HepG2 (cell line): Measurements from ENCODE around the gene TIMM44. TPM values are rescaled to one million over a fixed set of nuclear protein-coding genes. Genes with fewer than 3 reads are reported as not detected.

Experiments used
- ATAC-seq: fragments of 200-7000 bp; cut with Tn5 transposase; 3 replicates; pipeline ENCODE4 v1.9.1; 2020; ENCODE audit warnings: mild to moderate bottlenecking, moderate library complexity
- BruUV-seq: library from RNA; stranded (reverse); fragments of 400-500 nt; replicated peaks from 2 replicates; lab custom pipeline; 2021; lab: Mats Ljungman, UMichigan
- CTCF ChIA-PET: fragments of 300-600 bp; formaldehyde crosslinking; extraction: SDS; loops from one replicate; lab custom pipeline; 2021; ENCODE audit warnings: low total read pairs, inconsistent platforms, low intra/inter-chr PET ratio; lab: Yijun Ruan, JAX
- POLR2A ChIA-PET: fragments of 350-600 bp; sonication (Branson Sonifier 250); formaldehyde crosslinking; loops from one replicate; lab custom pipeline; 2020; ENCODE audit warnings: antibody characterized with exemption, inconsistent platforms; lab: Yijun Ruan, JAX
- DNase-seq: peaks from one replicate; pipeline ENCODE4 v3.0.0-alpha.2; 2015; ENCODE audit warnings: low spot score
- FAIRE-seq: peaks from 3 replicates; lab custom pipeline; 2011; peaks lifted over from hg19 to GRCh38; lab: Jason Lieb, UNC
- H2AFZ ChIP-seq: one replicate; pipeline ENCODE4 v1.6.1; 2011; ENCODE audit warnings: low read length, inconsistent platforms
- H3K27ac ChIP-seq: fragments of 300-600 bp; 3 replicates; pipeline ENCODE4 v1.8.0; 2011; ENCODE audit warnings: mixed run types, mild to moderate bottlenecking, mixed read lengths, low read length, inconsistent platforms; ENCODE audit not compliant: insufficient read depth; ENCODE audit errors: extremely low read length
- H3K27me3 ChIP-seq, 2 experiments: fragments of 200-600 bp in 1 of 2; 2 replicates in 1 of 2; 3 replicates in 1 of 2; pipeline versions ENCODE4 v1.6.0 to v1.8.0; 2011; ENCODE audit warnings: low read length in 2 of 2, mild to moderate bottlenecking in 2 of 2, moderate library complexity in 2 of 2, inconsistent platforms in 1 of 2; ENCODE audit not compliant: insufficient read depth in 2 of 2, control insufficient read depth in 1 of 2
- H3K36me3 ChIP-seq, 2 experiments: fragments of 200-600 bp in 1 of 2; replicated peaks in 1 of 2; 2 replicates in 1 of 2; 3 replicates in 1 of 2; pipeline versions ENCODE4 v1.5.1 to v1.8.0; 2011; ENCODE audit warnings: low read length in 2 of 2, inconsistent platforms in 1 of 2; ENCODE audit not compliant: insufficient read depth in 2 of 2, control insufficient read depth in 1 of 2
- H3K4me1 ChIP-seq: 2 replicates; pipeline ENCODE4 v1.5.1; 2012; ENCODE audit warnings: low read length, inconsistent platforms; ENCODE audit not compliant: insufficient read depth
- H3K4me2 ChIP-seq: 2 replicates; pipeline ENCODE4 v1.6.0; 2011; ENCODE audit warnings: low read depth, low read length, inconsistent platforms
- H3K4me3 ChIP-seq, 3 experiments: fragments of 200-600 bp in 1 of 3; sonication (generic), shearing (Covaris generic) in 1 of 3; replicated peaks in 1 of 3; 2 replicates each; pipeline ENCODE4 v1.5.1; 2011 to 2016; ENCODE audit warnings: low read length in 3 of 3, inconsistent platforms in 2 of 3, low read depth in 2 of 3, mild to moderate bottlenecking in 2 of 3, control low read depth in 1 of 3, mixed read lengths in 1 of 3; ENCODE audit not compliant: insufficient read depth in 1 of 3
- H3K79me2 ChIP-seq: one replicate; pipeline ENCODE4 v1.6.1; 2011; ENCODE audit warnings: low read length, inconsistent platforms; ENCODE audit not compliant: insufficient read depth
- H3K9ac ChIP-seq: 2 replicates; pipeline ENCODE4 v1.6.0; 2011; ENCODE audit warnings: mild to moderate bottlenecking, low read depth, low read length, inconsistent platforms; ENCODE audit not compliant: insufficient read depth
- H3K9me3 ChIP-seq: 2 replicates; pipeline ENCODE4 v1.5.1; 2012; ENCODE audit warnings: mild to moderate bottlenecking, low read length
- H4K20me1 ChIP-seq: 2 replicates; pipeline ENCODE4 v1.6.0; 2011; ENCODE audit warnings: inconsistent platforms, mild to moderate bottlenecking, low read length, moderate library complexity; ENCODE audit not compliant: insufficient read depth
- AGO2 ChIP-seq: fragments of 200-400 bp; formaldehyde crosslinking; optimal IDR thresholded peaks from 2 replicates; pipeline ENCODE3; 2017; ENCODE audit warnings: mild to moderate bottlenecking, low read depth, low read length, moderate library complexity
- ARID3A ChIP-seq: IDR thresholded peaks from 2 replicates; pipeline ENCODE4 v1.6.1; 2012; ENCODE audit warnings: low read depth, low read length, improper control_type of control experiment
- CBX5 ChIP-seq: sonication (generic); formaldehyde crosslinking; IDR thresholded peaks from 2 replicates; pipeline ENCODE4 v1.4.0; 2020; ENCODE audit warnings: missing genetic modification reagents, borderline replicate concordance
- ELF4 ChIP-seq: sonication (generic); formaldehyde crosslinking; IDR thresholded peaks from 2 replicates; pipeline ENCODE4 v1.5.0; 2020; ENCODE audit warnings: missing genetic modification reagents, mild to moderate bottlenecking, moderate library complexity, borderline replicate concordance
- EZH2 ChIP-seq: conservative IDR thresholded peaks from 2 replicates; pipeline ENCODE4 v1.6.1; 2012; ENCODE audit warnings: mild to moderate bottlenecking, low read depth, low read length, moderate library complexity
- KDM3A ChIP-seq: IDR thresholded peaks from 2 replicates; pipeline ENCODE4 v1.6.1; 2018; ENCODE audit warnings: low read depth, missing compliant biosample characterization
- MBNL3 ChIP-seq: fragments of 250-450 bp; sonication (Bioruptor Pico); conservative IDR thresholded peaks from 2 replicates; pipeline ENCODE4 v1.8.0; 2022; ENCODE audit warnings: mild to moderate bottlenecking, inconsistent platforms
- NR3C1 ChIP-seq: sonication (generic); formaldehyde crosslinking; IDR thresholded peaks from 2 replicates; pipeline ENCODE4 v1.4.0; 2020; ENCODE audit warnings: missing genetic modification reagents
- NRL ChIP-seq: sonication (generic); formaldehyde crosslinking; IDR thresholded peaks from 2 replicates; pipeline ENCODE4 v1.5.0; 2020; ENCODE audit warnings: missing genetic modification reagents, mild to moderate bottlenecking, moderate library complexity, borderline replicate concordance
- POLR2AphosphoS5 ChIP-seq: IDR thresholded peaks from 2 replicates; pipeline ENCODE4 v1.6.1; 2012; ENCODE audit warnings: low read depth, low read length
- PRDM10 ChIP-seq: sonication (generic); formaldehyde crosslinking; IDR thresholded peaks from 2 replicates; pipeline ENCODE4 v1.4.0; 2020; ENCODE audit warnings: low read depth, missing genetic modification reagents
- SALL1 ChIP-seq: sonication (generic); formaldehyde crosslinking; IDR thresholded peaks from 2 replicates; pipeline ENCODE4 v1.8.0; 2022; ENCODE audit warnings: mild to moderate bottlenecking, missing genetic modification reagents
- TBP ChIP-seq: sonication (generic); formaldehyde crosslinking; IDR thresholded peaks from 2 replicates; pipeline ENCODE4 v1.5.0; 2020; ENCODE audit warnings: missing genetic modification reagents
- TRIM22 ChIP-seq: fragments of 450-650 bp; IDR thresholded peaks from 2 replicates; pipeline ENCODE4 v1.6.1; 2017
- ZC3H4 ChIP-seq: sonication (generic); formaldehyde crosslinking; IDR thresholded peaks from 2 replicates; pipeline ENCODE4 v1.4.0; 2020; ENCODE audit warnings: missing genetic modification reagents, borderline replicate concordance
- ZFP62 ChIP-seq: sonication (generic); formaldehyde crosslinking; IDR thresholded peaks from 2 replicates; pipeline ENCODE4 v1.4.0; 2020; ENCODE audit warnings: missing genetic modification reagents
- ZNF160 ChIP-seq: sonication (generic); formaldehyde crosslinking; IDR thresholded peaks from 2 replicates; pipeline ENCODE4 v1.8.0; 2022; ENCODE audit warnings: mild to moderate bottlenecking, inconsistent platforms, missing genetic modification reagents
- ZNF232 ChIP-seq: sonication (generic); formaldehyde crosslinking; IDR thresholded peaks from 2 replicates; pipeline ENCODE4 v1.4.0; 2020; ENCODE audit warnings: missing genetic modification reagents, borderline replicate concordance
- ZNF432 ChIP-seq: sonication (generic); formaldehyde crosslinking; IDR thresholded peaks from 2 replicates; pipeline ENCODE4 v1.5.0; 2020; ENCODE audit warnings: missing genetic modification reagents, mild to moderate bottlenecking, borderline replicate concordance
- WGBS: methylation state at CpG from one replicate; pipeline ENCODE4 v1.1.6; 2017; ENCODE audit warnings: low lambda C conversion rate; 5-methylcytosine and 5-hydroxymethylcytosine counted together
- in situ Hi-C: cut with HindIII; loops from 2 replicates; pipeline ENCODE4 v1.10.0; 2017; ENCODE audit warnings: low pct_unique_long_range_greater_than_20kb; ENCODE audit not compliant: extremely low pct_ligation_motif_present
- intact Hi-C: fragments of 100-400 bp; cut with micrococcal nuclease; formaldehyde crosslinking; loops from one replicate; pipeline ENCODE4 v1.10.0; 2022; ENCODE audit not compliant: unreplicated experiment
- polyA plus RNA-seq, 8 experiments: library from polyadenylated mRNA; depleted of rRNA in 3 of 8; stranded (reverse) in 7 of 8; unstranded in 1 of 8; fragments of >200 nt; fragmentation: Illumina TruSeq in 4 of 8; extraction: Trizol in 4 of 8; gene quantifications; 2 replicates each; pipeline versions ENCODE4 v1.2.1 to v1.2.3, GENCODE V29; 2011 to 2016; ENCODE audit warnings: low read depth in 4 of 8, missing spikeins in 1 of 8, mixed read lengths in 1 of 8; ENCODE audit not compliant: insufficient read depth in 1 of 8
- total RNA-seq, 5 experiments: library from RNA; depleted of rRNA; stranded (reverse); fragments of >200 nt; fragmentation: Illumina TruSeq; extraction: Trizol; gene quantifications; 2 replicates each; pipeline ENCODE4 v1.2.3, GENCODE V29; 2016; ENCODE audit warnings: low read depth in 1 of 5

Gene TIMM44
- total and polyA plus RNA-seq, 2 of the 13 experiments (the other 11 are each of a cell fraction or from before 2014, with no cell fraction given) = 42.9 to 72.6 TPM

- no peak for TF ChIP-seq NR3C1 (CRISPR knock-in tag)
- no peak for TF ChIP-seq KDM3A
- peak; percentile 72 for TF ChIP-seq AGO2
- no peak for TF ChIP-seq ELF4 (CRISPR knock-in tag)
- no peak for TF ChIP-seq ARID3A
- no peak for TF ChIP-seq ZNF160 (CRISPR knock-in tag)
- TF ChIP-seq POLR2AphosphoS5 = no peak
- no peak for TF ChIP-seq EZH2
- TF ChIP-seq MBNL3 = no peak
Observed at GRCh38 chr19:7907122-7907521, 36.3 kb downstream of the TIMM44 start (continued).

- TF ChIP-seq ZNF432 (CRISPR knock-in tag) = no peak
- no peak for TF ChIP-seq NRL (CRISPR knock-in tag)
- TF ChIP-seq ZC3H4 (CRISPR knock-in tag) = no peak
- no peak for TF ChIP-seq ZFP62 (CRISPR knock-in tag)
- no peak for TF ChIP-seq TRIM22
- no peak for TF ChIP-seq ZNF232 (CRISPR knock-in tag)
- no peak for TF ChIP-seq SALL1
- TF ChIP-seq TBP = no peak
- TF ChIP-seq CBX5 = no peak
- no peak for TF ChIP-seq PRDM10
- ChIA-PET CTCF (no interaction called here), POLR2A (no interaction called here)
- in situ Hi-C loops = no loop called here
- FAIRE-seq = no peak
- Histone ChIP-seq H3K27ac (no peak overlapping the region), H3K79me2 (peaks cover 29% of the 10 kb centered on the region), H3K4me2 (peak overlapping the region; percentile 99; the same call in 1 of the 2 replicates), H3K27me3 (no peaks in the 10 kb centered on the region; a peak in 1 of 5 replicates), H3K9me3 (no peaks in the 10 kb centered on the region), H3K4me3 (no peak overlapping the region), H3K9ac (no peak overlapping the region), H3K4me1 (peaks cover 43% of the 10 kb centered on the region), H4K20me1 (peaks cover 13% of the 10 kb centered on the region; the same call in 1 of the 2 replicates), H3K36me3 (peaks cover 0 to 21% of the 10 kb centered on the region in 2 experiments; a peak in 3 of 5 replicates), H2AFZ (no peak overlapping the region)
- WGBS = 93% methylated on average over 10 of the region's 10 CpGs
- BruUV-seq = no TSS peak
- intact Hi-C loops = no loop called here
- no peak for DNase-seq
- no peak for ATAC-seq
Observed at GRCh38 chr19:7905859-7906258, 37.6 kb downstream of the TIMM44 start.
